ENCODE data around the gene ZNF652.
"Not testable (repeated sequence)": the region's sequence is repeated elsewhere in the genome, so short reads cannot be mapped to it uniquely, and the experiment has no call there.

Gene ZNF652

DNA sequence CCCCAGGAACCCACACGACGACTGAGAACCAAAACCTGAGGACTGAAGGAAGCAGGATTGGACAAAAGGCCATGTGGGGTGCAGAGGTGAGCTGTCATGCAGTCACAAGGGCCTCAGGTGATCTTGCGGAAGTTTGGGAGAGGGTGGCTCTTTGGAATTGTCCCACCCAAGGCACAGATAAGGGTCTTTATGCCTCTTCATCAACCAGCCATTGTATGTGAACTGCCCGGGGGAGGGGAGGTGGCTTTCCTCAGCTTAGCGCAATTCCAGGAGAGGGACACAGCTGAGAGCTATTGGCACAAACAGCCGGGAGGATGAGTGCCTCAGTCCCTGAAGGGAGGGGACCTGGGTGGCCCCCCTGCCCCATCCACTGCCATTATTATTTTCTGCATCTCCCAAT, 76.3 kb downstream of the ZNF652 start:
- Histone ChIP-seq H3K4me2 (ENCODE audit: low read length) (no peak overlapping the region), H3K36me3 (ENCODE audit: control insufficient read depth, insufficient read depth, low read length) (no peaks in the 10 kb centered on the region), H3K9me3 (ENCODE audit: control insufficient read depth, low read length) (no peaks in the 10 kb centered on the region), H3K4me3 (ENCODE audit: low read depth, low read length) (no peak overlapping the region), H3K27me3 (ENCODE audit: control insufficient read depth, insufficient read depth, low read length) (no peaks in the 10 kb centered on the region), H3K9ac (no peak overlapping the region), H3K79me2 (no peaks in the 10 kb centered on the region), H3K27ac (no peak overlapping the region), H2AFZ (no peak overlapping the region), H3K4me1 (no peaks in the 10 kb centered on the region)
- TF ChIP-seq, protein P1, sequence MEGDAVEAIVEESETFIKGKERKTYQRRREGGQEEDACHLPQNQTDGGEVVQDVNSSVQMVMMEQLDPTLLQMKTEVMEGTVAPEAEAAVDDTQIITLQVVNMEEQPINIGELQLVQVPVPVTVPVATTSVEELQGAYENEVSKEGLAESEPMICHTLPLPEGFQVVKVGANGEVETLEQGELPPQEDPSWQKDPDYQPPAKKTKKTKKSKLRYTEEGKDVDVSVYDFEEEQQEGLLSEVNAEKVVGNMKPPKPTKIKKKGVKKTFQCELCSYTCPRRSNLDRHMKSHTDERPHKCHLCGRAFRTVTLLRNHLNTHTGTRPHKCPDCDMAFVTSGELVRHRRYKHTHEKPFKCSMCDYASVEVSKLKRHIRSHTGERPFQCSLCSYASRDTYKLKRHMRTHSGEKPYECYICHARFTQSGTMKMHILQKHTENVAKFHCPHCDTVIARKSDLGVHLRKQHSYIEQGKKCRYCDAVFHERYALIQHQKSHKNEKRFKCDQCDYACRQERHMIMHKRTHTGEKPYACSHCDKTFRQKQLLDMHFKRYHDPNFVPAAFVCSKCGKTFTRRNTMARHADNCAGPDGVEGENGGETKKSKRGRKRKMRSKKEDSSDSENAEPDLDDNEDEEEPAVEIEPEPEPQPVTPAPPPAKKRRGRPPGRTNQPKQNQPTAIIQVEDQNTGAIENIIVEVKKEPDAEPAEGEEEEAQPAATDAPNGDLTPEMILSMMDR (IDR thresholded peaks at IDR 0.05), result no peak

DNA sequence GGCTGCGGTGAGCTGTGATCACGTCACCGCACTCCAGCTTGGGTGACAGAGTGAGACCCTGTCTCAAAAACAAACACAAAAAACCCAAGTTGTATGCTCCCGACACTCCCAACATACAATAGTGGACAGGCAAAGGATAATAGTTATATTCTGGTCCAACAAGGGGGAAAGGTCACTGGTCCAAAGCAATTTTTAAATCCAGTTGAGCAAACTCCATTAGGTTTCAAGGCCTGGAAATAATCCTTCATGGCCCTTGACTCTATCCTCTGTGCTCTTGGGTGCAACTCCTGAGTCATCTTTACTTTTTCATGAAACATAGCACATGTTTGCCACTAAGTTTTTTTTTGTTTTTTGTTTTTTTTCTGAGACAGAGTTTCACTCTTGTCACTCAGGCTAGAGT, 81.1 kb downstream of the ZNF652 start:
- Histone ChIP-seq H3K4me1 (no peaks in the 10 kb centered on the region), H2AFZ (no peak overlapping the region), H3K4me3 (ENCODE audit: low read depth, low read length) (no peak overlapping the region), H3K27ac (no peak overlapping the region), H3K27me3 (ENCODE audit: control insufficient read depth, insufficient read depth, low read length) (no peaks in the 10 kb centered on the region), H3K36me3 (ENCODE audit: control insufficient read depth, insufficient read depth, low read length) (no peaks in the 10 kb centered on the region), H3K79me2 (no peaks in the 10 kb centered on the region), H3K4me2 (ENCODE audit: low read length) (no peak overlapping the region), H3K9ac (no peak overlapping the region), H3K9me3 (ENCODE audit: control insufficient read depth, low read length) (no peaks in the 10 kb centered on the region)
- TF ChIP-seq, protein P1 (IDR thresholded peaks at IDR 0.05), result no peak

DNA sequence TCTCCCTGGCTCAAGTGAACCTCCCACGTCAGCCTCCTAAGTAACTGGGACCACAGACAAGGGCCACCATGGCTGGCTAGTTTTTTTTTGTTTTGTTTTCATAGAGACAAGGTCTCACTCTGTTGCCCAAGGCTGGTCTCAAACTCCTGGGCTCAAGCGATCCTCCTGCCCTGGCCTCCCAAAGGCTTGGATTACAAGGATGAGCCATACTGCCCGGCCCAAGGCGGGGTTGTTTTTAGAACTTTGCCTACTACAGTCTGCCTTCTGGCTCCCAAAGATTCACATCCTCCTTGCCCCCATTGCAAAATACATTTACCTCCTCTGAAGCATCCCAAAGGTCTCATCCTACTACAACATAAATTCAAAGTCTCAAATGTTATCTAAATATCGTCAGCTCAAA, 82.0 kb downstream of the ZNF652 start:
- TF ChIP-seq, protein P1 (IDR thresholded peaks at IDR 0.05), result no peak
- H3K9me3 ChIP-seq (ENCODE audit: control insufficient read depth, low read length), result no peaks in the 10 kb centered on the region
- H3K4me2 ChIP-seq (ENCODE audit: low read length), result no peak overlapping the region
- no peak overlapping the region for H2AFZ ChIP-seq
- no peak overlapping the region for H3K9ac ChIP-seq
- H3K27me3 ChIP-seq (ENCODE audit: control insufficient read depth, insufficient read depth, low read length), result no peaks in the 10 kb centered on the region
- H3K27ac ChIP-seq, result no peak overlapping the region
- no peaks in the 10 kb centered on the region for H3K79me2 ChIP-seq
- H3K4me3 ChIP-seq (ENCODE audit: low read depth, low read length), result no peak overlapping the region
- H3K36me3 ChIP-seq (ENCODE audit: control insufficient read depth, insufficient read depth, low read length), result no peaks in the 10 kb centered on the region
- H3K4me1 ChIP-seq, result no peaks in the 10 kb centered on the region

DNA sequence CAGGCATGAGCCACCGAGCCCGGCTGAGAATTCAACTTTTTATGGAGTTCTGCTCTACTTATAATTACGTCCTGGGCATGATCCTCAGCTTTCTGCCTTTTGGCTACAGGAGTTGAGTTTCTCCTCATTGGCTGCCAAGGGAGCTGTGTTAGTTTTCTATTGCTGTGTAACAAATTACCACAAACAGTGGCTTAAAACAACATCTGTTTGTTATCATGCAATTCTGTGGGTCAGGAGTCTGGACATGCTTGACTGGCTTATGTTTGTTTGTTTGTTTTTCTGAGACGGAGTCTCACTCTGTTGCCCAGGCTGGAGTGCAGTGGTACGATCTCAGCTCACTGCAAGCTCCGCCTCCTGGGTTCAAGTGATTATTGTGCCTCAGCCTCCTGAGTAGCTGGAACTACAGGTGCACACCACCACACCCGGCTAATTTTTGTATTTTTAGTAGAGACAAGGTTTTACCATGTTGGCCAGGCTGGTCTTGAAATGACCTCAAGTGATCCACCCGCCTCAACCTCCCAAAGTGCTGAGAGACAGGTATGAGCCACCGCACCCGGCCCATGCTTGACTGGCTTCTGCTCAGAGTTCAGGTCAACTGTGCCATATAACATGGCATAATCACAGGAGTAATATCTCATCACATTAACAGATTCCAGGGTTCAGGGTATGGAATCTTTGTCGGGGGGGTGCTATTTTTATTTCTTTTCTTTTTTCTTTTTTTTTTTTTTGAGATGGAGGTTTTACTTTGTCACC, 82.6 kb downstream of the ZNF652 start:
- not testable (repeated sequence) for H3K27ac ChIP-seq; H3K79me2 ChIP-seq; H3K27me3 ChIP-seq (ENCODE audit: control insufficient read depth, insufficient read depth, low read length); H3K4me2 ChIP-seq (ENCODE audit: low read length); H2AFZ ChIP-seq; H3K9me3 ChIP-seq (ENCODE audit: control insufficient read depth, low read length); H3K9ac ChIP-seq; H3K4me3 ChIP-seq (ENCODE audit: low read depth, low read length); H3K4me1 ChIP-seq; H3K36me3 ChIP-seq (ENCODE audit: control insufficient read depth, insufficient read depth, low read length)

DNA sequence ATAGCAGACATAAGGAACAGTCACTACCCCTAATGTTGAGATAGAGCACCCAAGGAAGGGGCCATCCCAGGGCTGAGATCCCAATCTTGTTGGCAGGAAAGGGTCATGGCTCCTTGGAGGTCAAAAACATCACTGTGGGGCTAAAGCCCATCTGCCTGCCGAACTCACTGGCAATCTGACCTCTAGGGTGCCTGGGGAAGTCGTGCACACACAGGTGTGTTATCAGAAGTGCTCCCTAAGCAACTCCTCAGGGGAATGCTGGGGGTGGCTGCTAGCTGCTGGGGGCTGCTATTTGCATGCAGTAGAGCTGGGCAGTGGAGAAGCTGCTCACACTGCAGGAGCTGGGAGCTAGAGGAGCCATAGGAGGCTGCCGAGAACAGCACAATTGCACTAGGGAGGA, 84.0 kb downstream of the ZNF652 start:
- Histone ChIP-seq H3K4me3 (ENCODE audit: low read depth, low read length) (no peak overlapping the region), H2AFZ (no peak overlapping the region), H3K9me3 (ENCODE audit: control insufficient read depth, low read length) (no peaks in the 10 kb centered on the region), H3K4me2 (ENCODE audit: low read length) (no peak overlapping the region), H3K9ac (no peak overlapping the region), H3K27ac (no peak overlapping the region), H3K27me3 (ENCODE audit: control insufficient read depth, insufficient read depth, low read length) (no peaks in the 10 kb centered on the region), H3K36me3 (ENCODE audit: control insufficient read depth, insufficient read depth, low read length) (no peaks in the 10 kb centered on the region), H3K79me2 (no peaks in the 10 kb centered on the region), H3K4me1 (no peaks in the 10 kb centered on the region)
- TF ChIP-seq, protein P1 (IDR thresholded peaks at IDR 0.05), result no peak
